Activated naive CD4-positive, alpha-beta T cell treated with anti-CD3 and anti-CD28 coated beads for 36 hours (primary cell): ENCODE results near the gene PLSCR4. TPM values are rescaled to one million over a fixed set of nuclear protein-coding genes. Genes with fewer than 3 reads are reported as not detected.
A peak's percentile ranks its signal among the peaks of the same experiment; 100 is the strongest.

Experiments
- CTCF ChIA-PET: fragments of 350-600 bp; sonication (Branson Sonifier 250); formaldehyde crosslinking; loops from one replicate; lab custom pipeline; 2021; ENCODE audit warnings: antibody characterized with exemption; lab: Charles Lee
- DNase-seq: peaks from one replicate; pipeline ENCODE4 v3.0.0-alpha.2; 2020
- H3K27ac Mint-ChIP-seq: one replicate; pipeline ENCODE4 v1.8.0; 2021; ENCODE audit warnings: mild to moderate bottlenecking, mixed read lengths
- H3K27me3 Mint-ChIP-seq: one replicate; pipeline ENCODE4 v1.8.0; 2021; ENCODE audit warnings: low read depth, mixed read lengths
- H3K36me3 Mint-ChIP-seq: one replicate; pipeline ENCODE4 v1.8.0; 2021; ENCODE audit warnings: low read depth, mixed read lengths
- H3K4me1 Mint-ChIP-seq: one replicate; pipeline ENCODE4 v1.8.0; 2021; ENCODE audit warnings: low read depth, mixed read lengths
- H3K4me3 Mint-ChIP-seq: one replicate; pipeline ENCODE4 v1.8.0; 2021; ENCODE audit warnings: mild to moderate bottlenecking, moderate library complexity, mixed read lengths
- H3K9me3 Mint-ChIP-seq: one replicate; pipeline ENCODE4 v1.8.0; 2021; ENCODE audit warnings: mixed read lengths
- intact Hi-C: fragments of 100-400 bp; cut with micrococcal nuclease; formaldehyde crosslinking; loops from one replicate; pipeline ENCODE4 v1.15.1; 2023
- total RNA-seq, 2 experiments: library from RNA; stranded (reverse); gene quantifications; one replicate each; pipeline ENCODE4 v1.2.3, GENCODE V29; 2021

Gene PLSCR4
- total RNA-seq, 2 experiments from 2014 or later: not detected

DNA sequence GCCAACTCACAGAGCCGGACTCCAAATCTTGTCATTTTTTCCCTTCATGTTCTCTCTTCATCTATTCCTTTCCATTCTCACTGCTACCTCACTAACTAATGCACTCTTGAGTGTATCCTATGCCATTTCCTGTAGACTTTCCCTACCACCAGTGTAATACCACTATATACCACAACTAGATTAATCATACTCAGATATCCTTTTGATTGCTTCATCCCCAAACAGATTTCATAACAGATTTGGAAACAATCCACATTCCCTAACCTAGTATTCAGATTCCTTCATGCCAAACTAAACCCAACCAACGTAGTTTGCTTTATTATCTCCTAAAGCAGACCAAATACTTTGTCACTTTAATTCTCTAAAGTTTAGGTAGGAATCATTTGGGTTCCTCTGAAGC is 87.3 kb downstream of the PLSCR4 start:
- Mint-ChIP-seq H3K4me1 (peaks cover 13% of the 10 kb centered on the region), H3K27ac (no peak overlapping the region), H3K36me3 (no peaks in the 10 kb centered on the region), H3K4me3 (no peak overlapping the region), H3K9me3 (no peaks in the 10 kb centered on the region), H3K27me3 (peaks cover 48% of the 10 kb centered on the region)
- intact Hi-C loops: loop anchor here (5.0 kb wide), 1 partner anchor 379 kb away; the partner anchor contains the start of gene PLSCR1
- no peak for DNase-seq
- CTCF ChIA-PET: no interaction called here

DNA sequence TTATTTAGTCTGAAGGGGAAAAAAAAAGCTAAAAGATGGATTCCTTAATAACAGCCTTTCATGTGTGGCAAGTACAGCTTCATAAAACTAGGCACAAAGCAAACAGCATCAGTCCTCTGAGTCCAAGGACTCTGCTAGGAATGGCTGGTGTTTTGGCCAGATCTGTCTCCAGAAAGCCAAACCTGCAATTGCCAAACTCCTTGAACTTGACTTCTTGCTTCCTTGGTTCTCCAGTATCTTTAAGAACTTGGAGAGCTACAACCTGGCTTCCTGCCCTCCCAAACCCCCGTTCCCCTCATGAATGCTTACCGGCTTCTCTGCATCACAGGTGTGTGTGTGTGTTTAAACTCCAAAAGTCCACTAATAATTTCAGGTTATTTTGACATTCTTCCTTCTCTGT is 88.3 kb downstream of the PLSCR4 start:
- Mint-ChIP-seq H3K27me3 (peaks cover 51% of the 10 kb centered on the region), H3K36me3 (no peaks in the 10 kb centered on the region), H3K4me1 (peaks cover 13% of the 10 kb centered on the region), H3K27ac (no peak overlapping the region), H3K9me3 (no peaks in the 10 kb centered on the region), H3K4me3 (no peak overlapping the region)
- no peak for DNase-seq
- CTCF ChIA-PET: no interaction called here
- intact Hi-C loops: loop anchor here (5.0 kb wide), 1 partner anchor 380 kb away; the partner anchor contains the start of gene PLSCR1

DNA sequence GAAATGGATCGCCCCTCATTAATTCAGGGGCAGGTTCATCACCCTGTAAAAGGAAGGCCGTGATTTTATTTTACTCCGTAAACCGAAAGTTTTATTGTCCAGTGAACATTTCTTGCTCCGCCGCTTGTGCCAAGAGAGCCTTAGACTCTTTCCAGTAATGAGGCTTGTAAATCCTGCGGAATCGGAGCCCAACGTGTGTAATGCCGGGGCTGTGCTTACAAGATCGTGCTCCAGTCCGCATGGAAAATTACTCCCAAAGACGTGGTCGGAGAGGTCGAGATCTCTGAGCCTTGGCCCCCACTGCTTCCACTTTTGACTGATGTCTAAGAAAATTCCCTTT is 89.3 kb downstream of the PLSCR4 start:
- Mint-ChIP-seq H3K36me3 (no peaks in the 10 kb centered on the region), H3K27ac (no peak overlapping the region), H3K9me3 (no peaks in the 10 kb centered on the region), H3K4me3 (peak overlapping the region; percentile 42), H3K27me3 (peaks cover 55% of the 10 kb centered on the region), H3K4me1 (peaks cover 13% of the 10 kb centered on the region)
- intact Hi-C loops: loop anchor here (5.0 kb wide), 1 partner anchor 381 kb away; the partner anchor contains the start of gene PLSCR1
- DNase-seq: no peak
- CTCF ChIA-PET: interaction anchor here (0.7 to 1.4 kb wide), 2 partner anchors 16 to 28 kb away, joined by 3 read pairs; no protein-coding TSS in a partner anchor

DNA sequence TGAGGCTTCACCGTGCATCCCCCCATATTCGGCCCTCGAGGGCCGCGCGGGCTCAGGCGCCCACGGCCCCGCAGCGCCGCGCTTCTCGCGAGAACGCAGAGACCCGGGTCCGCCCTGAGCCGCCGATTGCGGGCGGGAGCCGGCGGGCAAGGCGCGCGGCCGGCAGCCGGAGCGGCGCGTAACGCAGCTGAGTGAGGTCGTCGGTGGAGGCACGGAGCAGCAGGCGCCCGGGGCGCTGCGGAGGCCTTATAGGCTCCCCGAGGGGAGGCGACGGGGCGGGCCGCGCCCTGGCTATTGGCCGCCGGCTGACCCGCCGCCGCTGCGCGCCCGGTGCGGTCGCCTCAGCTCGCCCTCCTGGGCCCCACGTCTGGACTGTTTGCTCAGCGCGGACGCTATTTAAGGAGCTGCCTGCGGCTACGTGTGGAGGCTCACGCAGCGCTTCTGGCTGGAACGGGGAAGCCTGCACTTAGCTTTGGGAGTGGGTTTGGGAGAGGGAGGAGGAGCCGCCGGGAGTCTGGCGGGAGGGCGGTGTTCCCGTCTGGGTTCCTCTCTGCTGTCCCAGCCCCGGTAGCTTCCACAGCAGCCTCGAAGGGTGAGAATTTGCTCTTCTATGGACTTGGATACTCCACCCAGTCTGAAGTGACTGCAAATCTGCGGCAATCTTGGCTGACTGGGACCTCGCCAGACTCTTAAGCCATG is 89.8 kb downstream of the PLSCR4 start, which contains the start of gene PLOD2:
Gene PLOD2, minus strand, starts transcription at position 221 of the 699 bp plus-strand sequence. Its CDS starts 195 bp downstream, at position 26.
- Mint-ChIP-seq H3K4me3 (peak within 1 kb of the TSS; percentile 66), H3K4me1 (peaks cover 13% of the 10 kb centered on the region), H3K27ac (no peak within 1 kb of the TSS), H3K36me3 (no peaks in the 10 kb centered on the region), H3K27me3 (peaks cover 59% of the 10 kb centered on the region), H3K9me3 (no peaks in the 10 kb centered on the region)
- CTCF ChIA-PET: interaction anchor here (0.7 to 1.4 kb wide), 2 partner anchors 16 to 28 kb away, joined by 3 read pairs; no protein-coding TSS in a partner anchor
- DNase-seq: peak; percentile 13
- intact Hi-C loops: loop anchor here (5.0 kb wide), 1 partner anchor 381 kb away; the partner anchor contains the start of gene PLSCR1

DNA sequence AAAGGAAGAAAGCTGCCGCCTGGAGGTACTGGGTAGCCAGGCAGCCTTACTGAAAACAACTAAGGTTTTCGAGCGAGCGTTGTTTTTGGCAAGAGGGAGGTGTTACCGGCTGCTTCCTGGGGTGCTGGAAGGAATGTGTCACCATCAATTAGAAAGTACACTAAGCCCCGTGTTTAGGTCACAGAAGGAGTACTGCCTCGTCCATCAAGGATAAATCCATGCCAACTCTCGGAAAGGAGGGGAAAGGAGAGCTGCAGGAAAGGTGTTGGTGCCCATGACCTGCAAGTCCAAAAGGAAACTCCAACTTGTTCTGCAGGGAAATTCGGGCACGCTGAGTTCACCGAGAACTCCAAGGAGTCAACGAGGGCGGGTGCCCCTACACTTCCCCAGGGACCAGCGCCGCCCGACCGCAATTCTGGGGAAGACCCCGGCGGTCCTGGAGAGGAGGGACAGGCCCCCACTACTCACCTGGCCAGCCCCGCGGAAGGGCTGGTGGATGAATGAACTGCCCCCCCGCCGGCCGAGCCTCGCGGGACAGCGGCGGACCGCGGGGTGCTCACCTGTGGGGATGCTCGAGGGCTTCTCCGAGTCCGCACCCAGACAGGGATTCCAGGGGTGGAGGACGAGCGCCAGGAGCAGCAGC is 90.5 kb downstream of the PLSCR4 start:
- Mint-ChIP-seq H3K9me3 (no peaks in the 10 kb centered on the region), H3K27me3 (peaks cover 62% of the 10 kb centered on the region), H3K27ac (no peak overlapping the region), H3K36me3 (no peaks in the 10 kb centered on the region), H3K4me1 (peaks cover 13% of the 10 kb centered on the region), H3K4me3 (peak overlapping the region; percentile 66)
- CTCF ChIA-PET: interaction anchor here (1.4 kb wide), 1 partner anchor 29 kb away, joined by 3 read pairs; no protein-coding TSS in a partner anchor
- peak; percentile 47 for DNase-seq
- intact Hi-C loops: loop anchor here (5.0 kb wide), 1 partner anchor 382 kb away; the partner anchor contains the start of gene PLSCR1

DNA sequence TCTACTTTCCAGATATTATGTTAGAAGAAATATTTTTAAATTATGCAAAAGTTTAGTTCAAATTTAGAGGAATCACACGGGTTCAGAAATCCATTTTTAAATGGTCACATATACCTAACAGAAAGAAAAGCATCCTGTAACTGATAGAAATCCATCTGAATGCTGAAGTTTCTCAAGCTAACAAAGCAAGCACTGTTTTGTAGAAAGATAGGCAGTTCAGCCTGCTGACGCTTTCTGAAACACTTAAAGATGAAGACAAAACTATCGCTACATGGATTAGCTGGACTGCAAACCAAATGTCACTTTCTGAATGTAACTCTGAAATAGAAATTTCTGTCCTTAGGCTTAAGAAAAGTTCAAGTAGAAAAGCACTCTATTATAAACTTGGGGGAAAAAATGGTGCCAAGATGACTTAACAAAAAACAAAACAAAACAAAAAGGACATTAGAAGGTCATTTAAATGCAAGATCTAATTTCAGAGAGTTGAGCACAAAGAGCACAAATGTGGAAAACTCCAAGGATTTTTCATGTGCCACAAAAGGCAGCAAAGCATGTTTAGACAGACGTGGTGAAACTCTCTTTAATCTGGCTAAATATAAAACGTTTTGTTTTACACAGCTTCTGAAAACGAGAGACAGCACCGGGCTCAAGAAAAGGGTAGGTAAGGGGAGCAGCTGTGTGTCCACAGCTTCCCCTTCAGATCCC is 91.1 kb downstream of the PLSCR4 start:
- Mint-ChIP-seq H3K9me3 (no peaks in the 10 kb centered on the region), H3K36me3 (no peaks in the 10 kb centered on the region), H3K4me3 (peak overlapping the region; percentile 66), H3K4me1 (peaks cover 13% of the 10 kb centered on the region), H3K27ac (no peak overlapping the region), H3K27me3 (peaks cover 55% of the 10 kb centered on the region)
- intact Hi-C loops: loop anchor here (5.0 kb wide), 1 partner anchor 383 kb away; the partner anchor contains the start of gene PLSCR1
- CTCF ChIA-PET: interaction anchor here (0.8 kb wide), 1 partner anchor 30 kb away, joined by 3 read pairs; no protein-coding TSS in a partner anchor
- no peak for DNase-seq

DNA sequence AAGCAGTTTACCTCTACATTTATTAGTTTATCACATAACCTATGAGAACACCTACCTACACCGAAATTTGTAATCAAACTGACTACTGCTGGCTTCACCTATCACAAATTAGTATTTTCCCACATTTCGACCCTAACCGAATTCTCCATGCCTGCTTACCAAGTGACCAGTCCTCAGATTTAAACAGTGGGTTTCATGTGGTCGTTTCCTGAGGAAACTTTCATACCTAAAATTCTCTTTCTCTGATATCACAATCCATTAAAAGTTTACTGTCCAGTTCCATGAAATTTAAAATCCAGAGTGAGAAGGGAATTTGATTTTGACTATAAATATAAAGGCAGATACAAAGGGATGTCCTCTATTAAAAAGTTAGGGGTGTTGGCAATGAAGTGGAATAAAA is 91.9 kb downstream of the PLSCR4 start:
- intact Hi-C loops: no loop called here
- Mint-ChIP-seq H3K4me1 (peaks cover 13% of the 10 kb centered on the region), H3K4me3 (no peak overlapping the region), H3K27ac (no peak overlapping the region), H3K36me3 (no peaks in the 10 kb centered on the region), H3K27me3 (peaks cover 50% of the 10 kb centered on the region), H3K9me3 (no peaks in the 10 kb centered on the region)
- no peak for DNase-seq
- CTCF ChIA-PET: no interaction called here

DNA sequence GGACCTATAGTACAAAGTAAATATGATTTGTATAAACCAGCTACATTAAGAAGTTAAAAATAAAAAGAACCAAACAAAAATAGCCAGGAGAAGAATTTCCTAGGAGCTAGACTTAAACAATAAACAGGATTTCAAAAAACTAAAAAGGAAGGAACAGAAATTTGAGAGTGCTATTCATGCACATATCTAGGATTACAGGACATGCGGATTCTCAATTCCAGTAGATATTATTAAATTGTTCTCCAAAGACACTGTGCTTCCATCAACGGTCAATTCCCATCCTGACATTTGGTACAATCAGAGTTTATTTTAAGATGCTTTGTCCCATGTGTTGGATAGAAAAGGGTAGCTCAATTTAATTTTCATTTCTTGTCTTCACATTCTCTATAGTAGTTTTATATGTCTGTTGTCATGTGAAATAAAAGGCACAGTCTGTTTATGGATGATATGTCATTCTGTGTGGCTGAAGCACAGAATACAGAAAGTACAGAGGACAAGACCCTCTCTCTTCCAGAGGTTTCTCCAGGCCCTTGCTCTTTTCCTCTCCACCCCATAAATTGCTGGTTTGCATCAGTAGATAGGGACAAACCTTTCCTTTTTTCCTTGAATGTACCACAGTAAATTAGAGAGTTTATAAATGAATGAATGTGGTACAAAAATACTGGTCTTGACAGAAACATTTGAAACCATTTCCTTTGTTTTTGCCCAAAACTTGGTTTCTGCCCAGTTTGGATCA is 93.4 kb downstream of the PLSCR4 start:
- H3K9me3 Mint-ChIP-seq: no peaks in the 10 kb centered on the region
- intact Hi-C loops: no loop called here
- DNase-seq: no peak
- H3K27me3 Mint-ChIP-seq: peaks cover 41% of the 10 kb centered on the region
- CTCF ChIA-PET: interaction anchor here (1.4 kb wide), 1 partner anchor 32 kb away, joined by 3 read pairs; no protein-coding TSS in a partner anchor
- H3K27ac Mint-ChIP-seq: no peak overlapping the region
- no peaks in the 10 kb centered on the region for H3K36me3 Mint-ChIP-seq
- H3K4me3 Mint-ChIP-seq: no peak overlapping the region
- peaks cover 13% of the 10 kb centered on the region for H3K4me1 Mint-ChIP-seq

DNA sequence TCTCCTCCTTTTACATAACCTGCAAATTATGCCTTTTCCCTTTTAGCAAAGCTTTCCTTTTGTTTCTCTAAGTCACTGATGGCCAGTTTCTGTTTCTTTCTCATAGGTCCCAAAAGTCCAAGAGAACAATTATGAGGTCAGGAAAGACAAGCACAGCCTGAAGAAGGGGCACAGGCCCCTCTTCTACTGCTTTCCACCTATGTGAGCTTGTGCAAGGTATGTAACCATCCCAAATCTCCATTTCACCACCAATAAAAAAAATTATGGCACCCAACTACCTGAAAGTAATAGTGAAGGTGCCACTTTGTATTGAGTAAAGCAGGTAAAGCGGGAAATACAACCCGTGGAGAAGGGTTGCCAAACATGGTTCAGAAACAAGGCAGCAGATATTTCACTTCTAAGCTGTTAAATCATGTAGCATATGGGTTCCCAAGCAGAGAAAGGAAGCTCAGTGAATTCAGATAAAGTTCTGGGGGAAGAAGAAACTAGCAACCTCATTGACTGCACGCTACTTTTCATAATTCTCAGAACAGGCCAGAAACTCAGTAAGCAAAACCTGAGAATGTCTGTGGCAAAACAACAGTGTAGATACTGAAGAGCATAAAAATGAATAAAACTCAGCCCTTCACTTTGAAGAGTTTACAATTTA is 94.1 kb downstream of the PLSCR4 start:
- Mint-ChIP-seq H3K27me3 (peaks cover 34% of the 10 kb centered on the region), H3K27ac (no peak overlapping the region), H3K4me1 (peaks cover 13% of the 10 kb centered on the region), H3K9me3 (no peaks in the 10 kb centered on the region), H3K4me3 (no peak overlapping the region), H3K36me3 (no peaks in the 10 kb centered on the region)
- no peak for DNase-seq
- CTCF ChIA-PET: interaction anchor here (1.4 kb wide), 1 partner anchor 33 kb away, joined by 3 read pairs; no protein-coding TSS in a partner anchor
- intact Hi-C loops: no loop called here

DNA sequence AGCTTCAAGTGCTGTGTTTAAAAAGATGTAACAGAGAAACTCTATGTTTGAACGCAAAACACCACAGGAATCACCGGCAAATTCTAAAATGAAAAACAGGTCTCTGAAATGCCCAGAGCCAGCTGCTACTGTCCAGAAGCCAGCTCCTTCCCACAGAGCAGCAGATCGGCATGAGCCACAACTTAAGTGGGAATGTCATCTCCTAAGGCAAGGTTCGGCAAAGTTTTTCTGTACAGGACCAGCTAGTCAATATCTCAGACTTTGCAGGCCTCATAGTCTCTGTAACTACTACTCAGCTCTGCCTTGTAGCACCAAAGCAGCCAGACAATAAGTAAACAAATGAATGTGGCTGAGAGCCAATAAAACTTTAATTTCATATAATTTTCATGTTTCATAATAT is 94.8 kb downstream of the PLSCR4 start:
- Mint-ChIP-seq H3K27ac (no peak overlapping the region), H3K9me3 (no peaks in the 10 kb centered on the region), H3K27me3 (peaks cover 33% of the 10 kb centered on the region), H3K36me3 (no peaks in the 10 kb centered on the region), H3K4me3 (no peak overlapping the region), H3K4me1 (peaks cover 7% of the 10 kb centered on the region)
- CTCF ChIA-PET: interaction anchor here (1.1 to 1.4 kb wide), 2 partner anchors 33 to 91 kb away, joined by 3 read pairs; no protein-coding TSS in a partner anchor
- intact Hi-C loops: no loop called here
- DNase-seq: no peak

DNA sequence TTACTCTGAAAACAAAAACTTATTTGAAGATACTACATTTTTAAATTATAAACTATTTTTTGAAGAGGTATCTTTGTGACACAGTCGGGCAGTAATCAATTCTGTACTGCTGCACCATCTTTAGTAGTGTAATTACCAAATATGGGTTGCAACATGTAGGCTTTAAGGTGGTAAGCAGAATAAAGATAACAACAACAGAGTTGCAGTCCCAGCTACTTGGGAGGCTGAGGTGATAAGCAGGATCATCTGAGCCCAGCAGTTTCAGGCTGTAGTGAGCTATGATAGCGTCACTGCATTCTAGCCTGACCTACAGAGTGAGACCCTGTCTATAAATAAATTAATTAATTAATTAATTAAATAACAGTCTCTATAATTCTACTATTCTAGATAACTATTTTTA is 95.9 kb downstream of the PLSCR4 start:
- H3K9me3 Mint-ChIP-seq: no peaks in the 10 kb centered on the region
- no peak for DNase-seq
- no peaks in the 10 kb centered on the region for H3K36me3 Mint-ChIP-seq
- peaks cover 3% of the 10 kb centered on the region for H3K4me1 Mint-ChIP-seq
- peaks cover 28% of the 10 kb centered on the region for H3K27me3 Mint-ChIP-seq
- no peak overlapping the region for H3K4me3 Mint-ChIP-seq
- intact Hi-C loops: no loop called here
- no peak overlapping the region for H3K27ac Mint-ChIP-seq
- CTCF ChIA-PET: interaction anchor here (0.6 to 1.1 kb wide), 2 partner anchors 34 to 90 kb away, joined by 3 read pairs; no protein-coding TSS in a partner anchor
